ENCODE measurements around the gene CFAP221.

The CFAP221 gene

GRCh38 chr2:119694845-119695521 lies 150.7 kb downstream of the CFAP221 start:
- no peak overlapping the region for H3K4me3 ChIP-seq (ENCODE audit: low read length, poor library complexity, severe bottlenecking)

GRCh38 chr2:119696005-119696404 lies 151.8 kb downstream of the CFAP221 start:
- H3K4me1 ChIP-seq (ENCODE audit: insufficient read depth, low read length, poor library complexity, severe bottlenecking) = peaks cover 10% of the 10 kb centered on the region
- H3K4me2 ChIP-seq (ENCODE audit: low read depth, low read length, poor library complexity, severe bottlenecking) = no peak overlapping the region

More at GRCh38 chr2:119694845-119695521, 150.7 kb downstream of the CFAP221 start:
- Histone ChIP-seq H3K9me2 (replicated peaks; ENCODE audit: low read depth, low read length) (no peaks in the 10 kb centered on the region), H3K4me2 (ENCODE audit: low read depth, low read length, poor library complexity, severe bottlenecking) (peak overlapping the region; percentile 3), H3K36me3 (ENCODE audit: insufficient read depth, low read length) (no peaks in the 10 kb centered on the region), H3K4me1 (ENCODE audit: insufficient read depth, low read length, poor library complexity, severe bottlenecking) (peaks cover 10% of the 10 kb centered on the region), H4K20me1 (ENCODE audit: insufficient read depth, low read length, poor library complexity, severe bottlenecking) (no peaks in the 10 kb centered on the region), H3K27me3 (ENCODE audit: insufficient read depth, low read length, poor library complexity, severe bottlenecking) (no peaks in the 10 kb centered on the region), H2AFZ (ENCODE audit: low read length) (no peak overlapping the region), H3K9ac (ENCODE audit: low read depth, low read length, poor library complexity, severe bottlenecking) (no peak overlapping the region), H3K9me3 (ENCODE audit: insufficient read depth, low read depth, low read length) (no peaks in the 10 kb centered on the region), H3K79me2 (ENCODE audit: insufficient read depth, low read length) (no peaks in the 10 kb centered on the region), H3F3A (ENCODE audit: low read depth) (no peaks in the 10 kb centered on the region)
- TF ChIP-seq CTCF (conservative IDR thresholded peaks at IDR 0.05; ENCODE audit: low read length) = no peak
- TF ChIP-seq EZH2phosphoT487 (IDR thresholded peaks at IDR 0.05; ENCODE audit: borderline replicate concordance) = no peak

GRCh38 chr2:119696494-119697030 lies 152.3 kb downstream of the CFAP221 start:
- Histone ChIP-seq H3K79me2 (ENCODE audit: insufficient read depth, low read length) (no peaks in the 10 kb centered on the region), H3K36me3 (ENCODE audit: insufficient read depth, low read length) (no peaks in the 10 kb centered on the region), H4K20me1 (ENCODE audit: insufficient read depth, low read length, poor library complexity, severe bottlenecking) (no peaks in the 10 kb centered on the region), H3K4me3 (ENCODE audit: low read length, poor library complexity, severe bottlenecking) (no peak overlapping the region), H3K4me2 (ENCODE audit: low read depth, low read length, poor library complexity, severe bottlenecking) (no peak overlapping the region), H3F3A (ENCODE audit: low read depth) (no peaks in the 10 kb centered on the region), H3K27me3 (ENCODE audit: insufficient read depth, low read length, poor library complexity, severe bottlenecking) (no peaks in the 10 kb centered on the region), H3K9me3 (ENCODE audit: insufficient read depth, low read depth, low read length) (no peaks in the 10 kb centered on the region), H3K9me2 (replicated peaks; ENCODE audit: low read depth, low read length) (no peaks in the 10 kb centered on the region), H3K4me1 (ENCODE audit: insufficient read depth, low read length, poor library complexity, severe bottlenecking) (peaks cover 10% of the 10 kb centered on the region), H2AFZ (ENCODE audit: low read length) (no peak overlapping the region), H3K9ac (ENCODE audit: low read depth, low read length, poor library complexity, severe bottlenecking) (no peak overlapping the region)
- TF ChIP-seq CTCF (conservative IDR thresholded peaks at IDR 0.05; ENCODE audit: low read length) = no peak
- no peak for TF ChIP-seq EZH2phosphoT487 (IDR thresholded peaks at IDR 0.05; ENCODE audit: borderline replicate concordance)

More at GRCh38 chr2:119696005-119696404, 151.8 kb downstream of the CFAP221 start:
- H4K20me1 ChIP-seq (ENCODE audit: insufficient read depth, low read length, poor library complexity, severe bottlenecking) = no peaks in the 10 kb centered on the region
- no peaks in the 10 kb centered on the region for H3F3A ChIP-seq (ENCODE audit: low read depth)
- H3K36me3 ChIP-seq (ENCODE audit: insufficient read depth, low read length) = no peaks in the 10 kb centered on the region
- no peaks in the 10 kb centered on the region for H3K9me2 ChIP-seq (replicated peaks; ENCODE audit: low read depth, low read length)
- H3K9ac ChIP-seq (ENCODE audit: low read depth, low read length, poor library complexity, severe bottlenecking) = no peak overlapping the region
- H3K79me2 ChIP-seq (ENCODE audit: insufficient read depth, low read length) = no peaks in the 10 kb centered on the region
- no peaks in the 10 kb centered on the region for H3K9me3 ChIP-seq (ENCODE audit: insufficient read depth, low read depth, low read length)
- TF ChIP-seq EZH2phosphoT487 (IDR thresholded peaks at IDR 0.05; ENCODE audit: borderline replicate concordance) (no peak), CTCF (conservative IDR thresholded peaks at IDR 0.05; ENCODE audit: low read length) (no peak)
- no peak overlapping the region for H2AFZ ChIP-seq (ENCODE audit: low read length)
- no peak overlapping the region for H3K4me3 ChIP-seq (ENCODE audit: low read length, poor library complexity, severe bottlenecking)
- no peaks in the 10 kb centered on the region for H3K27me3 ChIP-seq (ENCODE audit: insufficient read depth, low read length, poor library complexity, severe bottlenecking)
